Activated CD4-positive, CD25-positive, alpha-beta regulatory T cell (primary cell): ENCODE results near the gene FRMD4A.
"Not testable (repeated sequence)": the region's sequence is repeated elsewhere in the genome, so short reads cannot be mapped to it uniquely, and the experiment has no call there.

Experiments used
- DNase-seq, 4 experiments: peaks; one replicate each; lab custom pipeline; 2025; lab: John Stamatoyannopoulos, UW

The FRMD4A gene

DNA sequence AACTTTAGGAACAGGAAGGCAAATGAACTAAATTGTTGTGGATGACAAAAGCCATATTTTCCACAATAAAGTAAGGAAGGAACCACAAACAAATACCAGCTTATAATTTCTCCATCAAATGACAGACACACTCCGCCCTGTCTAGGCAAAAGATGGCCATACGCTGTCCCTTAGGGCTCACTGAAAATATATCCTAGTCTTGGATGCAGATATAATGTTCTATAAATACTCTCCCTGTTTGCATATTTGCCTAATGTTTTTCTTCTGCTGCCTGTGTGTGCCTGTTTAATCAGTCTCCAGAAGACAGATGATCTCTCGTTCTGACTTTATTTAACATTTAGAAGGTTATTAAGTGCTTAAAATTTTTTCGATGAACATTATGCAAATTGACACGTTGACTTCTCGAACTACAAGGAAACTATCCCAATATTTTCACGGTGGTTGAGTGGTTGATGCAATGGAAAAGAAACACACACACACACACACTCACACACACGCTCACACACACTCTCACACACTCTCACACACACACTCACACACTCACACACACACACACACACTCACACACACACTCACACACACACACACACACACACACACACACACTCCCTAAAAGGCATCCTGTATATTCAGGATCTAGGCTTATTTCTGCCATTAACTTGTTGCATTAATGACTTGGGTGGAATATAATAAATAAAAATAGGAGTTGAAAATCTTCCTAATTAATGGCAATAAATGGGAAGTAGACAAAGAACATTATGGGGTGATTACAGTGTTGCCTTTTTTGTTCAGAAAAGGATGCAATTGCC, 446.9 kb downstream of the FRMD4A start:
- DNase-seq, result no peak

DNA sequence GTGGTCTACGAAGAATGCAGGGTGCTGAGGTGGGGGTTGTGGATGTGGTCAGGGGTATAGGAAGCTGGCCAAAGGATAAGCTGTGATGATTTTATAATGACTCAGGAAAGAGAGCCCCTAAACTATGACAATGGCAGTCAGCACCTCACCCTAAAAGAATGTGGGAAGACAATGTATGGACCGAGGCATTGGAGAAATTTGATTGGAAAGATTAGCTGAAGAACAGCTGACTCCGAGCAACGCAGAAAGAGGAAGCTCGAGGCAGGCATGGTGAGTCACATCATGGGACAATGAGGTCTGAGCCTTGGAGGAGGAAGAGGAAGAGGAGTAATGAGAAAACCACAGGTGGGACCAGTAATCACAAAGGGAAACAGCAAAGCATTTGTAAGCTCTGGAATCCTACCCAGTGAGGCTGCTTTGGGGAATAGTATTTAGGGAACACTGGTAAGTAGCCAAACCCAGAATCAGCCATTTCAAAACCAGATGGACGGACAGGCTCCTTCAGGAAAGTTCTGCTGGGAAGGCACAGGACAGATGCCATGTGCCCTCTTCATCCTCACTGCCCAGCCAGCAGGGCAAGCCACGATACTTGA, 448.5 kb downstream of the FRMD4A start:
- DNase-seq, result no peak

DNA sequence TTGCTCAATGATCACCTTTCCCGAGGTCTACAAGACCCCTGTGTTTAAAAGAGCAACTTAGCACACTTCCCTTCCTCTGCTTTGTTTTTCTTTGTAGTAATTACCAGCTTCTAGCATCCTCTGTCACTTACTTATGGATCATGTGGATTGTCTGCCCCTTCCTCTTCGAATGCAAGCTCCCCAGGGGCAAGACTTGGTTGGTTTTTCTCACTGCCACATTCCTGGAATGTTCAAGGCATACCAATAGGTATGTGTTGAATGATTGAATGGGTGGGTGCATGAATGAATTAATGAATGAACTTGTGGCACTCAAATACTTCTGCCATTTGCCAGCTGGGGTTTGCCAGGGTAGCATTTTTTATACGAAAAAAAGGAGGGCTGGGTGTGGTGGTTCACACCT, 450.0 kb downstream of the FRMD4A start:
- DNase-seq, result no peak

DNA sequence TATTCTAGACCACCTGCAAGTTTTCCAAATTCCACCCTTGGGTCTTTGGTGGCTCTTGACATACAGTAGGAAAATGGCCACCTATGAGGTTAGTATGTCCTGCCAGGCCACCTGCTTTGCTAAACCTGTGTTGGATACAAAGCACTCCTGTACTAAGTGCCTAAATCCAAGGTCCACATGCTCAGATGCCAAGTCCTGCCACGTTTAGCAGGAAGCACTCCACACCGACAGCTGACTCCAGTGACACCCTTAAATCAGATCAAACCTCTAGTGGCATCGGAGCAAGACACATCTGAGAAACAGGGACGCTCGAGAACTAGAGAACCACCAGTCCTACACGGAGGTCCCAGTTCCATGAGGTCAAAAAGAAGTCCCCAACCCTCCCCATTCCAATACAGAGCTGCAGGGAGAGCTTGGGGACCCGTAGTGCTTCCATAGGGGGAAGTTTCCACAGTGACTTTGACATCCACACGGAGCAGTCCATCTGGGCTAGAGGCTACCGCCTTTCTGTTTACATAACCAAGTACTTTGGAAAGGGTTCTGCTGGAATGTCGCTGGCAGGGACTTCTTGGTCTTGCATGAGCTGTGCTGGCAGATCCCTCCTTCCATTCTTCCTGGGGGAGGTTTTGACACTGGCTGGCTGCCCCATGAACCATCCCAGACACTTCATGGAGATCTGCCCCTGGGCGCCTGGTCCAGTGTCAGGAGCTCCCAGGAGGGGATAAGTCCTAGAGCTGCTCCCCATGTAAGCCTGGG, 453.4 kb downstream of the FRMD4A start:
- DNase-seq, result no peak

DNA sequence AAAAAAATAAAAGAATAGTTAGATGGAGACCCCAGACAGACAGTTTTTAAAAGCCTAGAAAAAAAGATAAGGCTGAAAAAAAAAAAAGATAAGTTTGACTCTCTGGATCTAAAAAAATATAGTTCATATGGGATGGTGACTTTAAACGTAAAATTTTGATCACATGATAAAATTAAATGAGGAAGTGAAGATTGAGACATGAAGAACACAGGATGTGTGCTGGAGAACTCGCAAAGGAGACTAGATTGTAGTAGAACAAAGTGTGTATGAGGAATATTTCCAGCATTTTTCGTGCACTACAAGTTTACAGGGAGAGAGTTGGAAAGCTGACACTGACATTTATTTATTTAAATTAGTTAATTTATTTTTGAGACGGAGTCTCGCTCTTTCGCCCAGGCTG, 457.5 kb downstream of the FRMD4A start:
- no peak for DNase-seq

DNA sequence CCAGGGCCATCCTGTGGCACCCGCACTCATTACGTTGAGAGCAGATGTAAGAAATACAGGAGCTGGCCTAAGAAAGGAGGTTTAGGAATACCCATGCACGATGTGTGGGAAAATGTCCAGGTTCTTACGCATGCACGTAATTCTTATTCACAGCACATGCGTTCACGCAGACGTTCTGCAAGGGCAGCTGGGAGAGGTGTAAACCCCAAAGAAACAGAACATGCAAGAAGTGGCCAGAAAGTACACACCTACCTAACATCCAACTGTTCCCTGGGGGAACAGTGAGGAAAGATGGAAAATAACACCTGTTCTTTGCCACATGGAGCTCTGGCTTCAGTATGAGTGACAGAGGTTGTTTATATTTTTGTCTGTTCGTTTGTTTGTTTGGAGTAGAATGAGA, 458.3 kb downstream of the FRMD4A start:
- no peak for DNase-seq

GRCh38 chr10:13871776-13872175, 458.9 kb downstream of the FRMD4A start:
- DNase-seq, result no peak

DNA sequence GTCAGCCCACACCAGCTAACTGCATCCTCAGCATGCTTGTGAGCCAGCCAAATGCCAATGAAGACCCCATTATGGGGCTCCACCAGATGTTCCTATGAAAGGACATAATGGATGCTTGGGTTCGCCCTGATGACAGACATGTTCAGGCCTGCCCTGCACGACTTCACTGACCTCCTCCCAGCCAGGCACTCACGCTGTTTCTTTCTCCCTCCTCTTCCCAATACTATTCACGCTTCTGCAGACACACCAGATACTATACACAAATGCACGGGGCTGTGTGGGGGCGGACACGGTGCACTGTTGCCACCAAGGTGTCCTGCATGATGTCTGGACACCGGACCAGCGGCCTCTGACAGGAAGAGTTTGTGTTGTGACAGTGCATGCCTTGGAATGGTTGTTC, 459.7 kb downstream of the FRMD4A start:
- no peak for DNase-seq

DNA sequence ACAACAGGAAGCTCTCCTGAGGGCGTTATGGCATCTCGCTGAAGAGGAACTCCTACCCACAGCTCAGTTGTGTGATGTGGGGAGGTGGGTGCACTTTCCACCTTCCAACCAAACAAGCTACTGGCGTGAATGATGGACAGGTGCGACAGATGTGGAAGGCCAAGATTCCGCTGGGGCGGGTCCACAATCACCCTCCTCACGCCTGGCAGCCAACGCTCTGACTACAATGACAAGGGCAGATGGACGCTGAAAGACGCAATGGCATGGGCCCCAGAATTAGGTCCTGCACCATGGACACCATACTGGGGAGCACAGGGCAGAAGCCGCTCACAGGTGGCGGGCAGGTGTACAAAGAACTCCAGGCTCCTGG, 461.4 kb downstream of the FRMD4A start:
- no peak for DNase-seq

GRCh38 chr10:13868528-13869294, 462.0 kb downstream of the FRMD4A start:
- no peak for DNase-seq

DNA sequence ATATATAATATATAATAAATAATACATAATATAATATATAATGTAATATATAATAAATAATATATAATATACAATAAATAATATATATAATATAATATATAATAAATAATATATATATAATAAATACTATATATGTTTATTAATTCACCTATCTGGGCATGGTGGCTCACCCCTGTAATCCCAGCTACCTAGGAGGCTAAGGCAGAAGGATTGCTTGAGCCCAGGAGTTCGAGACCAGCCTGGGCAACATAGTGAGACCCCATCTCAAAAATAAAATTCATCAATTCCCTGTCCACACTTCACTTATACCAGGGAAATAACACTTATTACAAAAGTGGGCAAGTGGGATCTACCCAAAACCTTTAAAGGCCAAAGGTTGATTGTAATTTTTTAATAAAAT, 462.9 kb downstream of the FRMD4A start:
- DNase-seq, result no peak

- no peak for DNase-seq
These were observed 464.8 kb downstream of the FRMD4A start for GRCh38 chr10:13865758-13866491.

DNA sequence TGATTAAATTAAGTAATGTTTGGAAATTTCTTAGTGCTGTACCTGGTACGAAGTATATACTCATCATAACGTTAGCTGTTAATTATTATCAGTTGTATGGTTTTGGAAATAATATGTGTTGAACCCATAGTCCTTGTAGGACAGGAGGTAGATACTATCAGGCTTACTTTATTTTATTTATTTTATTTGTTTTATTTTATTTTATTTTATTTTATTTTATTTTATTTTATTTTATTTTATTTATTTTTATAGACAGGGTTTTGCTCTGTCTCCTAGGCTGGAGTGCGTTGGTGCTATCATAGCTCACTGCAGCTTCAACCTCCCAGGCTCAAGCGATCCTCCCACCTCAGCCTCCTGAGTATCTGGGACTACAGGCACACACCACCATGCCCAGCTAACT, 465.5 kb downstream of the FRMD4A start:
- DNase-seq, result not testable (repeated sequence)

- DNase-seq, result no peak
These were observed 468.0 kb downstream of the FRMD4A start for GRCh38 chr10:13862546-13863233.

DNA sequence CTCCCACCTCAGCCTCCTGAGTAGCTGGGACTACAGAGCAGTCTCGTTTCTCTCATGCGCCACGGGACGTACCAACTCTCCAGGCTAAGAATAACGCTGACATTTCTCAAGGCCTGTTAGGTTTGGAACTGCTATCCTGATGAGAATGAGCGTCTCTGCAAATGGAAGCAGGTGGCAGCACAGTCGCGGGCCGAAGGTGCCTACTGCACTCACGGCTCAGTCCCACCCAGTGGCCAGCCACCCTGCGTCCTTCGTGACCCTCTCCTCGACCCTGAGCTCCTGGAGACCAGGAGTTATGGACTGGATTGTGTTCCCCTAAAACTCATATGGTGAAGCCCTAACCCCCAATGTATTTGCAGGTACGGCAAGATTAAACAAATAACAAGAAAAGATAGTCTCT, 469.8 kb downstream of the FRMD4A start:
- no peak for DNase-seq

DNA sequence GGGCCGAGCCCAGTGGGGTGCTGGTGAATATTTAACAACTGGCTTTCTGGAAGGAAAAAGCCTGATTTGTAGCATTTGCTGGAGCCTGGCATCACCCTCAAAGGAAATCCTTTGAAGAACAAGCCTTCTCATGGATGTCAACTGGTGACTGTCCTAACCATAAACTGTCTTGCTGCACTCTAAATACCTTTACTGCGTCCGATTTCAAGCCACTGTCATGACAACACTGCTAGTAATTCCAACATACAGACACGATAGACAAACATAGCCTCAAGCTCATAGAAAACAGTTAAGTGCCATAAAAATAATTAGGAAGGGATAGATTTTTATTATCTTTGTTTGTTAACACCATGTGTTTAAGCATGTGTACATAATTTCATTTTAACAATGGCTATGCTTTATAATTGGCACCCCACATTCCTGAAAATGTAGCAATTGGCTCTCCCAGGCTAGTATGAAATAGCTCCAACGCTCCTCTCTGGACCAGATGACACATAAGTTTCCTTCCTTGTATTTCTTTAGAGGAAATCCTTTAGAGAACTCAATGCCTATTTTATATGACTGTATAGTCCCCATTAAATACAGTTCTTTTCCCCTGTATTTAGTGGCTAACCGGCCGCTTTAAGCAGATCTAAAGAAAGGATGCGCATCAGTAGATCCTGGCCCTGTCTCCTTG, 470.6 kb downstream of the FRMD4A start:
- DNase-seq, result no peak

DNA sequence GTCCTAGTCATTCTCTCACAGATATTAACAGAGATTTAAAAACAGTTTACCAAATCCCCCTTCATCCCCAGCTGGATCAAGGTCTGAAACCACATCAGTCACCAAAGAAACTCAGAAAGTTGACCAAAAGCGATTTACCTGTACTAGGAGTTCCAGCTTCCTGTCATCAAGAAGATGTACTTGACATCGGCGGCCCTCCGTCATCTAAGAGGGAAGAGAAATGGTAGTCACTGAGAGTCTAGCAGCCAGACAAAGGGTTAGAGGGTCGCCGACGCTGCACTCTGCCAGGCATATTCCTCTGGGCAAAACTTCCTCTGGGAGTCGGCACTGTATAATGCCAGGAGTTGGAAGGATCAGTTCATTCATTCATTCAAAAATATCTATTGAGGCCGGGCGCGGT, 472.0 kb downstream of the FRMD4A start:
- DNase-seq, result no peak

DNA sequence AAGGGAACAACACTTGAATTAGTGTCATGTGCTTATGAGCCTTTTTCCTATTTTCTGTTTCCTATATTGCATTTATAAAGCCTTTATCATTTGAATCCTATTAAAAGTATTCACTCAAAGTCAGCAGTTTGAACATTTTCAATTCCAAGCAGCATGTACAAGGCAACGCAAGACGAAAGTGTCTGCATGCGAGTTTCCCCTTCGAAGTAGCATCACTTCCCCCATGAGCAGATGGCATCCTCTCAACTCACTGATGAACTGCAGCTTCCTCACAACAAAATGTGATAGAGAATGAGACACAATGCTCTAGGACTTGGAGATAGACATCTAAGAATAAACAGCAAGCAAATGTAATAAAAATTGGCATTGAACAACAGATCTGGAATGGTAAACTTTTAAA, 473.3 kb downstream of the FRMD4A start:
- no peak for DNase-seq

GRCh38 chr10:13853854-13854253, 476.9 kb downstream of the FRMD4A start:
- no peak for DNase-seq

DNA sequence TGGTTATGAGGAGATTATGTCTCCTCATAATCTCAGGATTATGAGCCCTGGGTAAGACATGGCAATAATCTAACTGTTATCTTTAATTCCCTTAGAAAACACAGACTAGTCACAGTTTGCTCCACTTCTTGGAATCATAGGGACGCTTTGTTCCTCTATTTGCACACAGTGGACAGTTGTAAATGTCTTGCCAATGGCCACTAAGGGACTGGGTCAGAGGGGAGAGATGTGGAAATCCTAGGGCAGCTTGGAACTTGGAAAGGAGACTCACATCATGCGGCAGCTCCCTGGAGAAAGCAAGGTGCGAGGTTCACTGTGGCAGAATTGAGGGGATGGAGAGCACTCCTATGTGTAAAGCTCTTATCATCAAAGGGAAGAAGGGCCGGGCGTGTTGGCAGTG, 477.9 kb downstream of the FRMD4A start:
- DNase-seq, result no peak

- DNase-seq, result no peak
These were observed 478.8 kb downstream of the FRMD4A start for GRCh38 chr10:13851906-13852305.
